ENCODE measurements around the gene ALPI. TPM values are rescaled to one million over a fixed set of nuclear protein-coding genes. Genes with fewer than 3 reads are reported as not detected.

Gene ALPI
- total and polyA plus RNA-seq, 2 donors (not counting 1 experiment from before 2014, with no cell fraction given), result not detected

DNA sequence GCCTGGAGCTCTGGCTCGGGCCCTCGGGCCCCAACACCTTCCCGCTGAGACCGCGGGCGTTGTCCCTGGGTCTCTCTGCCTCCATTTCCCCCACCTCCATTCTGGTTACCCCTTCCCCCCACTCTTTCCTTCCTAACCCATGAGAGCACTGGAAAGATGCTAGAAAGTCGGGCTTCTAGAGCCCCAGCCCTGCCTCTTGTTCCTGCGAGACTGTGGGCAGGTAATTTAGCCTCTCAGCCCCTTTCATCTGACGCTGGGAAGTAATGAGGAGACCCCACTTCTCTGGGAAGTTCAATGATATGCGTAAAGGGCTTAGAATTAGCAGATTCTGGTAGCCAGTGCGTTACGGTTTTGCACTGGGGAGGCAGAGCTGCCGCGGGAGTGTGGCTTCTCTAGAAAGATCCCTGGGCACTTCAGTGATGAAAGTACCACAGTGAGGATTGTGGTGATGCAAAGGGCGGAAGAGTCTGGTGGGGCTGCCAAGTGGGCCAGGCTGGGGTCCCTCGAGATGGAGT, 47.9 kb downstream of the ALPI start:
- Mint-ChIP-seq H3K4me3 (peak overlapping the region; percentile 41), H3K4me1 (peaks cover 14% of the 10 kb centered on the region), H3K27me3 (peaks cover 41% of the 10 kb centered on the region), H3K9me3 (ENCODE audit: insufficient read depth) (no peaks in the 10 kb centered on the region), H3K27ac (no peak overlapping the region)
- Histone ChIP-seq H3K36me3 (replicated peaks in 1 of 2; ENCODE audit: control extremely low read depth in 1 of 2, control insufficient read depth in 1 of 2, extremely low read depth in 1 of 2, insufficient read depth in 2 of 2, low read length in 1 of 2) (no peaks in the 10 kb centered on the region), H3K79me2 (ENCODE audit: control insufficient read depth, insufficient read depth, low read length) (no peaks in the 10 kb centered on the region), H3K4me3 (ENCODE audit: control extremely low read depth in 1 of 5, extremely low read depth in 1 of 5, insufficient read depth in 1 of 5, low read depth in 2 of 5, low read length in 4 of 5) (no peak overlapping the region), H3K4me1 (ENCODE audit: control insufficient read depth in 2 of 2, insufficient read depth in 2 of 2, low read length in 2 of 2) (peaks cover 3 to 11% of the 10 kb centered on the region in 2 donors), H4K20me1 (ENCODE audit: control insufficient read depth, insufficient read depth, low read length, poor library complexity, severe bottlenecking) (no peaks in the 10 kb centered on the region), H2AFZ (ENCODE audit: insufficient read depth, low read depth, low read length, poor library complexity, severe bottlenecking) (no peak overlapping the region), H3K27ac (ENCODE audit: low read length in 2 of 2) (no peak overlapping the region), H3K27me3 (replicated peaks in 1 of 4; ENCODE audit: control extremely low read depth in 1 of 4, control insufficient read depth in 3 of 4, insufficient read depth in 4 of 4, low read length in 3 of 4) (peaks cover 0 to 46% (median 7%) of the 10 kb centered on the region in 4 experiments), H3K9me3 (ENCODE audit: control extremely low read depth in 1 of 3, control insufficient read depth in 2 of 3, insufficient read depth in 1 of 3, low read length in 2 of 3) (no peaks in the 10 kb centered on the region), H3K4me2 (replicated peaks; ENCODE audit: low read depth, low read length, poor library complexity, severe bottlenecking) (peak overlapping the region; percentile 66), H3K9ac (ENCODE audit: low read length) (no peak overlapping the region)
- intact Hi-C loops (cut with micrococcal nuclease), result no loop called here
- CTCF ChIA-PET, result interaction anchor here (1.0 kb wide), 1 partner anchor 16 kb away, joined by 3 read pairs; no protein-coding TSS in a partner anchor
- ATAC-seq (ENCODE audit: low read depth), result no peak
- WGBS (ENCODE audit: insufficient coverage), result 18% methylated on average over 14 of the region's 16 CpGs
- TF ChIP-seq EZH2 (IDR thresholded peaks at IDR 0.05; ENCODE audit: borderline replicate concordance, insufficient read depth, low read depth, low read length, poor library complexity, severe bottlenecking), result no peak
- TF ChIP-seq, protein P1, sequence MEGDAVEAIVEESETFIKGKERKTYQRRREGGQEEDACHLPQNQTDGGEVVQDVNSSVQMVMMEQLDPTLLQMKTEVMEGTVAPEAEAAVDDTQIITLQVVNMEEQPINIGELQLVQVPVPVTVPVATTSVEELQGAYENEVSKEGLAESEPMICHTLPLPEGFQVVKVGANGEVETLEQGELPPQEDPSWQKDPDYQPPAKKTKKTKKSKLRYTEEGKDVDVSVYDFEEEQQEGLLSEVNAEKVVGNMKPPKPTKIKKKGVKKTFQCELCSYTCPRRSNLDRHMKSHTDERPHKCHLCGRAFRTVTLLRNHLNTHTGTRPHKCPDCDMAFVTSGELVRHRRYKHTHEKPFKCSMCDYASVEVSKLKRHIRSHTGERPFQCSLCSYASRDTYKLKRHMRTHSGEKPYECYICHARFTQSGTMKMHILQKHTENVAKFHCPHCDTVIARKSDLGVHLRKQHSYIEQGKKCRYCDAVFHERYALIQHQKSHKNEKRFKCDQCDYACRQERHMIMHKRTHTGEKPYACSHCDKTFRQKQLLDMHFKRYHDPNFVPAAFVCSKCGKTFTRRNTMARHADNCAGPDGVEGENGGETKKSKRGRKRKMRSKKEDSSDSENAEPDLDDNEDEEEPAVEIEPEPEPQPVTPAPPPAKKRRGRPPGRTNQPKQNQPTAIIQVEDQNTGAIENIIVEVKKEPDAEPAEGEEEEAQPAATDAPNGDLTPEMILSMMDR (IDR thresholded peaks at IDR 0.05), result no peak
- DNase-seq, result no peak
- POLR2A ChIA-PET, result no interaction called here

DNA sequence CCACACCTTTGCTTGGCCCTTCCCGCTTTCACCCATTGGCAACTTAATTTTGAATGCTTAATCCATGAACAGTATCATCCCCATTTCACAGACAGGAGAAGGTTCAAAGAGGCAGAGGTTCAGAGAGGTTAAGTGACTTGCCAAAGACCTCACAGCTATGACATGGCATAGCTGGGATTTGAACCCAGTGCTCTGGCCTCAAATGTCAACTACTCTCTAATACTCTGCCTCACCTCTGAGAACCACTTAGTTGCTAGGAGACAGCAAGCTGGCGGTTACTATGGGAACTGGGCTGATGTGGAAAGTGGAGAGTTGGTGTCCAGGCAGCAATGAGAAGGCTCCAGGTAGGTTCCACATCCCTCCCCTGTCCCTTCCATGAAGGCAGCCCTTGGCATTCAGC, 48.5 kb downstream of the ALPI start:
- no CpG with 5 or more reads among the region's 2 CpGs for WGBS (ENCODE audit: insufficient coverage)
- no peak for DNase-seq
- H3K4me2 ChIP-seq (replicated peaks; ENCODE audit: low read depth, low read length, poor library complexity, severe bottlenecking), result no peak overlapping the region
- ChIA-PET POLR2A (no interaction called here), CTCF (no interaction called here)
- no peaks in the 10 kb centered on the region for H3K79me2 ChIP-seq (ENCODE audit: control insufficient read depth, insufficient read depth, low read length)
- no peak overlapping the region for H3K27ac ChIP-seq (ENCODE audit: low read length in 2 of 2)
- H3K4me1 ChIP-seq (ENCODE audit: control insufficient read depth in 2 of 2, insufficient read depth in 2 of 2, low read length in 2 of 2), result peaks cover 3 to 11% of the 10 kb centered on the region in 2 donors
- H2AFZ ChIP-seq (ENCODE audit: insufficient read depth, low read depth, low read length, poor library complexity, severe bottlenecking), result no peak overlapping the region
- H3K27me3 ChIP-seq (replicated peaks in 1 of 4; ENCODE audit: control extremely low read depth in 1 of 4, control insufficient read depth in 3 of 4, insufficient read depth in 4 of 4, low read length in 3 of 4), result peaks cover 0 to 46% (median 7%) of the 10 kb centered on the region in 4 experiments
- H3K36me3 ChIP-seq (replicated peaks in 1 of 2; ENCODE audit: control extremely low read depth in 1 of 2, control insufficient read depth in 1 of 2, extremely low read depth in 1 of 2, insufficient read depth in 2 of 2, low read length in 1 of 2), result no peaks in the 10 kb centered on the region
- no peaks in the 10 kb centered on the region for H3K9me3 ChIP-seq (ENCODE audit: control extremely low read depth in 1 of 3, control insufficient read depth in 2 of 3, insufficient read depth in 1 of 3, low read length in 2 of 3)
- H3K9me3 Mint-ChIP-seq (ENCODE audit: insufficient read depth), result no peaks in the 10 kb centered on the region
- no peak overlapping the region for H3K9ac ChIP-seq (ENCODE audit: low read length)
- TF ChIP-seq, protein P1 (IDR thresholded peaks at IDR 0.05), result no peak
- no peak for TF ChIP-seq EZH2 (IDR thresholded peaks at IDR 0.05; ENCODE audit: borderline replicate concordance, insufficient read depth, low read depth, low read length, poor library complexity, severe bottlenecking)
- peak overlapping the region; percentile 3 for H3K4me3 Mint-ChIP-seq
- peaks cover 14% of the 10 kb centered on the region for H3K4me1 Mint-ChIP-seq
- no peak overlapping the region for H3K27ac Mint-ChIP-seq
- intact Hi-C loops (cut with micrococcal nuclease), result no loop called here
- no peaks in the 10 kb centered on the region for H4K20me1 ChIP-seq (ENCODE audit: control insufficient read depth, insufficient read depth, low read length, poor library complexity, severe bottlenecking)
- no peak for ATAC-seq (ENCODE audit: low read depth)
- H3K4me3 ChIP-seq (ENCODE audit: control extremely low read depth in 1 of 5, extremely low read depth in 1 of 5, insufficient read depth in 1 of 5, low read depth in 2 of 5, low read length in 4 of 5), result no peak overlapping the region
- peaks cover 41% of the 10 kb centered on the region for H3K27me3 Mint-ChIP-seq

All from B cell (primary cell).